CD4-positive, alpha-beta T cell treated with Interleukin-4 for 4 hours (primary cell): ENCODE measurements around the gene DUSP8.
"Not testable (repeated sequence)": the region's sequence is repeated elsewhere in the genome, so short reads cannot be mapped to it uniquely, and the experiment has no call there.

ENCODE experiments used
- DNase-seq: peaks from one replicate; pipeline ENCODE4 v3.0.0-alpha.2; 2020

DUSP8 gene

DNA sequence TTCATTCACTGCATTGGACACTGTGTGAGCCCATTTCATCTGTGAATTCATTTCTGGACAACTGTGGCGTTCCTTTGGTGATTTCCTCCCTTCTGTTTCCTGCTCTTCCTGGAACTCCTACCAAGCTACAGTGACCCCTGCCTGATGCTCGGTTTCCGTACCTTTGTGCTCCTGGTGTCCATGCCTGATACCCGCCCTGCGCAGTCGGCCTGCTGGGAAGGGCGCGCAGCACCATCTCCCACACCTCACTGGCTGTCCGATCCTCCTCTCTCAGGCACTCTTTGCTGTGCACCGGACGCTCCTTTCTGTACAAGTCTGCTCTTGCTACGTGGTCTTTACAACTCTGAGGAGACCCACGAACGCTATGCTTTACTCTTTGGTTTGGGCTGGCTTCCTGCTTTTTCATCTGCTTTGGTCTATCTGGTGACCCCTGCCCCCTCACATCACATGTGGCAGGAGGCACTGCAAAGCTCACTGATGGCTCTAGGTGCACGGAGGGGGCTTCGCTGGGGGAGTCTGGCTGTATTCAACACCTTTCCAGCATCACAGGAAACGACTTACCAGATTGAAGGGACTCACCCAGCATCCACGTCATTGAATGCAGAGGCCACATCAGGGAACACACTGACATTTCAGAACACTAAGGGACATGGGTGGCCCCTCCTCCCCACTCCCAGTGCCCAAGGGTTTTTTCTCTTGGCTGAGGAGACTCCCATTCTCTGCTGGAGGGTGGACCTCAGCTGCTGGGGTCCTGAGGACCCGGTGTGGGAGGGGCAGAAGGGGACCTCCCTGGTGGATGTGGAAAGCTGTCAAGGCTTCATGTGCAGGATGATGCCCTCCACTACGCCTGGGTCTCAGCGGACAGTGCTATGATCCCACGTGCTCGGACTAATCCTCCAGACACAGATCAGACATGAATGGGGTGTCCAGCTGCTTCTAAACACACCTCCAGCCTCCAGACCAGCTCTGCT lies 58.5 kb downstream of the DUSP8 start:
- DNase-seq = no peak

DNA sequence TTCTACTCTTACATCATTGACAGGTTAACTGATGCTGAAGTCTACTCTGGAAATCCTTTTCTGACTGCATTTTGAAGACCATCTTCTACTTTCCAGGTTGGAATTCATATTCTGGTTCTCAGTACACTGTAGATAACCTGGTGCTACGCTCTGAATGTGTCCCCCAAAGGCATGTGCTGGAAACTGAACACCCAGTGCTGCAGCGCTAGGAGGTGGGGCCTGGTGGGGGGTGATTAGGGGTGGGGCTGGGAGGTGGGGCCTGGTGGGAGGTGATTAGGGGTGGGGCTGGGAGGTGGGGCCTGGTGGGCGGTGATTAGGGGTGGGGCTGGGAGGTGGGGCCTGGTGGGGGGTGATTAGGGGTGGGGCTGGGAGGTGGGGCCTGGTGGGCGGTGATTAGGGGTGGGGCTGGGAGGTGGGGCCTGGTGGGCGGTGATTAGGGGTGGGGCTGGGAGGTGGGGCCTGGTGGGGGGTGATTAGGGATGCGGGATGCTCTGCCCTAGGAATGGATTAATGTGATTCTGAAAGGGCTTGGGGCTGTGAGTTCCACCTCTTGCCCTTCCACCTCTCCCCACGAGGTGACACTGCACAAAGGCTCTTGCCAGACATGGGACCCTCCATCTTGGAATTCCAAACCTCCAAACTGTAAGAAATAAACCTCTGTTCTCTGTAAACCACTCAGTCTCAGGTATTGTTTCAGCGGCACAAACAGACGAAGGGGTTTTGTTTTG lies 59.4 kb downstream of the DUSP8 start:
- DNase-seq = not testable (repeated sequence)

GRCh38 chr11:1511937-1512496 lies 60.1 kb downstream of the DUSP8 start:
- no peak for DNase-seq

DNA sequence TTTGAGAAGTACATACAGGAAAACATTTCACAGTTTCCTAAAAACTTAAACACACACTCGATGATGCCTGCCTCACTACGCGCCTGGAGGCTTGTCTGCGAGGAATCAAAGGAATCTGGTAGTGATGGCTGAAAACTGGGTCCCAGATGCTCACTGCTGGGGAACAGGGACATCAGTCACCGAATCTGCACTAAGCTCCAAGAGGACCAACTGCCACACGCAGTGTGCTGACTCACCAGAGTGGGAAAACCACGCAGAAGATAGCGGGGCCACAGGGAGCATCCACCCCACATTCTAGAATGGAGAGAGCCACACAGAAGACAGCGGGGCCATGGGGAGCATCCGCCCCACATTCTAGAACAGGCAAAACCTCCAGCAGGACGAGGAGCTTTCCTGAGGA lies 61.1 kb downstream of the DUSP8 start:
- DNase-seq = no peak

GRCh38 chr11:1510351-1510750 lies 61.7 kb downstream of the DUSP8 start:
- DNase-seq = not testable (repeated sequence)

- DNase-seq = no peak
These were observed 62.3 kb downstream of the DUSP8 start for GRCh38 chr11:1509626-1510255.

DNA sequence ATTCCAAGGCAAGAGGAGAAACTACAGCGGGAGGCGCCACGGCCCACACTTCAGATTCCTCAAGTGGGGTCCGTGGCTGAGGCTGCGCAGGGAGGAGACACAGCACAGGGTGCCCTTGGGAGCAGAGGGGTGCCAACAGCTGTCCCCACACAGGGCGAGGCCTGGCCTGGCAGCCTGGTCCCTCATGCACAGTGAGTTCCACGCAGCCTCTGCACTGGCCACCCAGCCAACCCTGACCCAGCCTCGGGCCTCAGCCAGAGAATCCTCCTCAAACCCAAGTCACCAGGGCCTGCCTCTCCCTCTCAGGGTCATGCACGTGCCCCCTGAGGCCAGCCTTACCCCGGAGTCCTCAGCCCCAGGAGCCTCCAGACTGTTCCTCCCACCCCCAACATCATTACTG lies 63.1 kb downstream of the DUSP8 start:
- no peak for DNase-seq

GRCh38 chr11:1508491-1508891 lies 63.6 kb downstream of the DUSP8 start:
- no peak for DNase-seq

DNA sequence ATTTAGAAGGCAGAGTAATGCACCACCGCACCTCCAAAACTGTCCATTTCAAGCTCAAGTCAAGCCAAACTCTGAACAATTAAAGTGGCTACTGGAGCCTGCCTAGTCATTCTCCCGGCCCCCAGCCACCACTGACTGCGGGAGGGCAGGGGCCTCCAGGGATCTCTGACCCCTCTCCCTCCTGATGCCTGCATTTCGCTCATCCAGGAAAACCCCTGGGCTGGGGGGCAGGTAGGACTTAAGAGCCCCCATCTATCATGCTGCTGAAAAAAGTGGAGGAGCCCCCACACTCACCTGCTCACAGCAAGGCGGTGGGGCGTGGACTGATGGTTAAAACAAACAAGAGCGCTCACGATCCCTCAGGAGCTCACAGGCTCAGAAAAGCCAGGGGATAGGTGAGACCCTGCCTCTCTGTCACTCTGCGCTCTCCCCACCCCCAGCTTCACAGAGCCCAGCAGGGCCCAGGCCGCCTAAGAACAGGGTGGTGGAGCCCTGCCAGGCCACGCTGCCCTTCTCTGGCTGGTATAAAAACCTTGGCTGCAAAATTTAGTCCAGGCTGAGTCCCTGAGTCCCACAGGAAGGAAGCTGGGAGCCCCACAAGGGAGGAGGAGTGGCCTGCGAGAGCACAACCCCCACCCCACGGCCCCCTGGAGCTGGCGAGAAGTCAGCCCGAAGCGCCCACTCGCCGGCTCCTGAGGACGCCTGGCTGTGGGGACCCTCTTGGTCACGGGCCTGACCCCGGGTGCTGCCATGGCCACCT lies 64.5 kb downstream of the DUSP8 start:
- no peak for DNase-seq

DNA sequence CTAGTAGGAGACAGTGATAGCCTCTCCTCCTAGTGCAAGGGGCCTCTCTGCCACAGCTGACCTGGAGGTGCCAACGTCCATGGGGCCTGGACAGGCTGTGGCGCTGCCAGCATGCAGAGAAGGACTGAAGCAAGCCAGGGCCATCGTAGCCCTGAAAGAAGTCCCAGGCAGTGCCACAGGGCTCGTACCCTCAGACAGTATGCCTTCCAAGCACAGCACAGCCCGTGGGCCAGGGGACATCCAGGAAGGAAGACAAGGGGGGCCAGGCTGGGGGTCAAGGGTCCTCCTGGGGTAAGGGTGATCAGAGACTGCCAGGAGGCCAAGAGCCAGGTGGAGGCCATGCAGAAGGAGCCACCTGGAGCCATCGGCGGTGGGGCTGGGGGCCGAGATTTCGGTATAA lies 65.1 kb downstream of the DUSP8 start:
- DNase-seq = no peak

- DNase-seq = no peak
These were observed 66.6 kb downstream of the DUSP8 start for GRCh38 chr11:1505480-1505879.

GRCh38 chr11:1504581-1505290 lies 67.3 kb downstream of the DUSP8 start:
- no peak for DNase-seq

- DNase-seq = no peak
These were observed 67.9 kb downstream of the DUSP8 start for GRCh38 chr11:1504138-1504537.
